Ishikawa (cell line): Measurements from ENCODE around the gene SMIM1.
A peak's percentile ranks its signal among the peaks of the same experiment; 100 is the strongest.

Source experiments
- CEBPB ChIP-seq: IDR thresholded peaks from 2 replicates; pipeline ENCODE4 v1.6.1; 2012
- CREB1 ChIP-seq: IDR thresholded peaks from 2 replicates; pipeline ENCODE4 v1.6.1; 2012; ENCODE audit warnings: low read depth
- EGR1 ChIP-seq: IDR thresholded peaks from 2 replicates; pipeline ENCODE4 v1.6.1; 2012
- EP300 ChIP-seq: IDR thresholded peaks from 2 replicates; pipeline ENCODE4 v1.6.1; 2012; ENCODE audit warnings: borderline replicate concordance
- FOXM1 ChIP-seq: IDR thresholded peaks from 2 replicates; pipeline ENCODE4 v1.6.1; 2012; ENCODE audit warnings: low read depth, borderline replicate concordance
- NFIC ChIP-seq: IDR thresholded peaks from 2 replicates; pipeline ENCODE4 v1.6.1; 2012
- RAD21 ChIP-seq: IDR thresholded peaks from 2 replicates; pipeline ENCODE4 v1.6.1; 2012; ENCODE audit warnings: low read depth
- REST ChIP-seq: IDR thresholded peaks from 2 replicates; pipeline ENCODE4 v1.6.1; 2012; ENCODE audit warnings: low read depth, mild to moderate bottlenecking
- TAF1 ChIP-seq: IDR thresholded peaks from 2 replicates; pipeline ENCODE4 v1.6.1; 2012; ENCODE audit warnings: low read depth, mild to moderate bottlenecking
- TCF12 ChIP-seq: IDR thresholded peaks from 2 replicates; pipeline ENCODE4 v1.6.1; 2012; ENCODE audit warnings: low read depth
- TEAD4 ChIP-seq: IDR thresholded peaks from 2 replicates; pipeline ENCODE4 v1.6.1; 2012
- USF1 ChIP-seq: IDR thresholded peaks from 2 replicates; pipeline ENCODE4 v1.6.1; 2012
- YY1 ChIP-seq: IDR thresholded peaks from 2 replicates; pipeline ENCODE4 v1.6.1; 2012; ENCODE audit warnings: low read depth
- ZBTB7A ChIP-seq: IDR thresholded peaks from 2 replicates; pipeline ENCODE4 v1.6.1; 2012; ENCODE audit warnings: low read depth
- TF ChIP-seq, protein P1 (sequence below): IDR thresholded peaks from 2 replicates; pipeline ENCODE4 v1.6.1; 2012

SMIM1 gene

DNA sequence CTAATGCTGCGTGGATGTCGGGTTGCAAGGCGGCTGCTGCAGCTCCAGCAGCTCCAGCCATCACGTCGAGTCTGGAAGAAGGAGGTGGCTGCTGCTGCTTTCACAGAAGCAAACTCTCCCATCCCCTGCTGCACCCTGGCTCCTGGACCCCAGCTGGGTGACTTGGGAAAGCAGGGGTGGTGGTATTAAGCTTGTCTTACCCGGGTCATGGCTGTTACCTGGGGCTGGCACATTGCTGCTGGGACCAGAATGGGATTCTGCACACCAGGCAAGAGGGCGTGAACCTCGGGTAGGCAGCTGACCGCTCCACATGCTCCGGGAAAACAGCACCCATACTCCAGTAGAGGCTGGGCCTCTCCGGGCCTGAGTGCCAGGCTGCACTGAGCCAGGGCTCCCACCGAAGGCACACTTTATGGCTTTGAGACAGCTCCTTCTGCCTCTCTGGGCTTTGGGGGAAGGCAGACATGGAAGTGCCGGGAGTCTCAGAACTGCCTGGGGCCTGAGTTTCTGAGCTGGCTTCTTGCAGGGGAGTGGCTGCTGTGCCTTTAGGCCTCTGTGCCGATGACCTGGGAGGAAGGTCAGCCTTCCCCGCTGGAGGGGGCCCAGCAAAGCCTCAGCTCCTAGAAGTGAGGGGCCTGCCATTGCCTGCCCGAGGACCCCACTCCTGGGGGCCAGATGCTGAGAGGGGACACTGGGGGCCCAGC, 1.2 kb downstream of the SMIM1 start:
- TF ChIP-seq EP300 (no peak), REST (no peak), CEBPB (no peak), CREB1 (no peak), TEAD4 (no peak), EGR1 (no peak), NFIC (no peak), TCF12 (no peak), TAF1 (no peak)
- TF ChIP-seq, protein P1, sequence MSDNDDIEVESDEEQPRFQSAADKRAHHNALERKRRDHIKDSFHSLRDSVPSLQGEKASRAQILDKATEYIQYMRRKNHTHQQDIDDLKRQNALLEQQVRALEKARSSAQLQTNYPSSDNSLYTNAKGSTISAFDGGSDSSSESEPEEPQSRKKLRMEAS, result no peak

DNA sequence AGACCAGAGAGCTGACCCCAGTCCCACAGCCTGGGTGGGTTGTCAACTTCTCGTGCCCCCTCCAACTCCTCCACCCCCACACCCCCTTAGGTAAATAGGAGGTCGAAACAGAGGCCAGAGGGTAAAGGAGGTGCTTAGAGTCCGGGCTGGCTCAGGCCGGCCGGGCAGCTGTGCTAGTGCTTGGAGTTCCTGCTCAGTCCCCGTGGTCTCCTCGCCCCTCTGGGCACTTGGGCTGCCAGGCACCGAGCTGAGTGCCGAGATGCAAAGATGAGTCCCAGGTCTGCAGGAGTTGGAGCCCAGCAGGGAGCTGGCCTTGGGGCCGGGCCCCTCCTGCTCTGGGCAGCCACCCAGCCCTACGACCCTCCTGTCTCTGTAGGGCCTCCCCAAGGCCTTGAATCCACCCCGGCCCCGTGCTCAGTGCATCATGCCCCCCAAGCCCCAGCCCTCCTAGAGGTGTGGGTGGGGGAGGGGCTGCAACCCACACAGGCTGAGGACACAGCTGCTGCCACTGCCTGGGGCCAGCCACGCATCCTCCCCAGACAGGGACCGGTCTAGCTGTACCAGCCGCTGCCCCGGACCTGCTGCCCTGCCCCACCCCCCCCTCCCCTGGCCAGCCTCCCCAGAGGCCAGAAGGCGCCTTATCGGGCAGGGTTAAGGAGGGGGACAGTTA, 1.9 kb downstream of the SMIM1 start:
- TF ChIP-seq EP300, result no peak

GRCh38 chr1:3774946-3775489, 2.5 kb downstream of the SMIM1 start:
- TF ChIP-seq TCF12, result no peak
- no peak for TF ChIP-seq EP300
- no peak for TF ChIP-seq TEAD4
- no peak for TF ChIP-seq REST
- TF ChIP-seq, protein P1, result no peak
- TF ChIP-seq RAD21, result no peak
- TF ChIP-seq FOXM1, result no peak
- no peak for TF ChIP-seq YY1
- no peak for TF ChIP-seq TAF1
- TF ChIP-seq CEBPB, result no peak
- TF ChIP-seq EGR1, result no peak
- TF ChIP-seq CREB1, result no peak
- no peak for TF ChIP-seq NFIC
- TF ChIP-seq ZBTB7A, result no peak
- no peak for TF ChIP-seq USF1

- TF ChIP-seq, protein P1, result peak; percentile 95
- TF ChIP-seq ZBTB7A (no peak), USF1 (peak; percentile 68), TAF1 (no peak), EGR1 (no peak), CREB1 (no peak), FOXM1 (no peak), TCF12 (no peak), CEBPB (no peak), TEAD4 (no peak), REST (peak; percentile 50; the same call in 1 of the 2 replicates), NFIC (peak; percentile 82), EP300 (no peak), RAD21 (peak; percentile 62), YY1 (peak; percentile 5; the same call in 1 of the 2 replicates)
These were observed 3.1 kb downstream of the SMIM1 start for GRCh38 chr1:3775490-3776230.
